SKM-1 treated with dmso at 0.1 percent for 144 hours (cell line): Measurements from ENCODE around the gene FBXL19.

ENCODE experiments used
- DNase-seq: peaks from one replicate; lab custom pipeline; 2025; ENCODE audit not compliant: unreplicated experiment; lab: John Stamatoyannopoulos, UW

The FBXL19 gene

DNA sequence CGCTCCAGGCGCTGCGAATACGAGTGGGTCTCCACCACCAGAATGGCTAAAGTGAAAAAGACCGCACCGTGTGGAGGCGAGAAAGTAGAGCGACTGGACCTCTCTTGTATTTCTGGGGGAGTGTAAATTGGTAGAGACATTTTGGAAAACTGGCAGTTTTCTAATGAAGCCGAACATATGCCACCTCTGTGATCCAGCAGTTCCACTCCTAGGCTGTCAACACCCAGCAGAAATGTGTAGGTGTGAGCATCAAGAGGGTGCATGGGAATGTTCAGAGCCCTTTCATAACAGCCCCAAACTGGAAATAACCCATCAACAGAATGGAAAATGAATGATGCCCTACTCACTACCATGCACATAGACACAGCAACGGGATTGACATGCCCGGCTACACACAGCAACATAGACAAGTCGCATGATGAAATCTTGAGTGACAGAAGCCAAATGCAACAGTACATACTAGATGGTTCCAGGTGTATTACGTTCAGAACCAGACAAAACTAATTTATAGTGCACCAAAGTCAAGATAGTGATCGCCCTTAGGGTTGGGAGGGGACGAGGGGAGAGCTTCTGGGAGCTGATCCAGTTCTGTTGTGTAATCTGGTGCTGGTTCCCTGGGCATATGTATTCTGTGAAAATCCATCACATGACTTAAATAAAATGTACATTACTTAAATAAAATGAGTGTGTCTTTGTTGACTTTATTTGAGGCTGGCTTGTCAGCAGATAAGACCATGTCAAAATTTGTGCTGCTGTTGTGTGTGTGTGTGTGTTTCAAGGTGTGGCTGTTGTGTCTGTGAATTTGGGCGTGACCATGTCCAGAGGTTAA, 28.6 kb upstream of the FBXL19 start:
- no peak for DNase-seq

DNA sequence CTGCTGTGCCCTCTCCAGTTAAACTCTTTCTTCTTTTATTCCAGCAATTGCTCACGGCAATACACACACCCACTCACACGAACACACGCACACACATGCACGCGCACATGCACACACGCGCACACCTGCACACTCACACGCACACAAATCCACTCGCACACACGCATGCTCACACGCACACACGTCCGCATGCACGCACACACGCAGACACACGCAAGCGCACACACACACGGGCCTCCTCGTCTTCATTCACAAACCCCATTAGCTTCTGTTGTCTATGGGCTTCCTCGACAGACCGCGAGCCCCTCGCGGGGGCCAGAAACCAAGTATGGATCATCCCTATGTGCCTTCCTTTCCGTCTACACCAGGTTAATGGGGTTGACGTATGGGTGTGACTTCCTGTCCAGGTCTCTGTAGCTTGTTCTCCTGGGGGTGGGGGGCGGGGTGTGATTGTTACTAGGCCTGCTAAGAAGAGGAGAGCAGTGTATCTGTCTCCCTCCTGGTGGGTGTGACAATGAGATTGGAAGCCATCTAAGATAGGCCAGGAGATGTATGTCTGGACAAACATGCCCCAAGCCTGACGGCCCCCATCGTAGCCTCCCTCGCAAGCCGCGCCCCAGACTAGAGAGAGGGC, 27.6 kb upstream of the FBXL19 start:
- DNase-seq = no peak

DNA sequence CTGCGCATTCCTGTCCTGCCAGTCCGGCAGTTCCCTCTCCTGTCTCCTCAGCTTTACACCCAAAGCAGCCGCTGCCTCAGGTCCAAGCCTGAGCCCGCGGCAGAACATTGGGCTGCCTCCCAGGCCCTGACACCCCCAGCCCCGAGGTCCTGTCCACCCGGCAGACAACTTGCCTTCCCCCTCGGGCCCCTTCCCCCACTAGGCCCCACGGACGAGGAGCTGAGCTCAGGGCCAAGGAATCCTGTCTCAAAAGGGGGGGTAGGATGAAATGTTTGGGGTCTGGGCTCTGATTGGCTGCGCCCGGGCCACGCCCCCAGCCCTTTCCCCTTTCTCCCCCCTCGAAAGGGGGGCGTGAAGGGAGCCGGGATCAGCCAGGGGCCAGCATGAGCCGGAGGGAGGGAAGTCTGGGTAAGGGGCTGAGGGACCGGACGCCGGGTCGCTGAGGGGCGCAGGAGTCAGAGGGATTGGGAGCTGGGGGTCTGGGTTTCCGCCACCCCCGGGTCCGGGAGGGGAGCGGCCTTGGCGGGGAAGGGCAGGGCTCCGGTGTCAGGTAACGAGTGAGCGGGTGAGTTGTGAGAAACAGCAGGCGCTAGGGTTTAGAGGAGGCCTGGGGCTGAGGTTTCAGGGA, 27.0 kb upstream of the FBXL19 start, which contains the start of gene CTF1:
CTF1 (plus strand) TSS at position 354 of the 628 bp plus-strand sequence; CDS start at position 384, 30 bp downstream.
- DNase-seq = no peak

DNA sequence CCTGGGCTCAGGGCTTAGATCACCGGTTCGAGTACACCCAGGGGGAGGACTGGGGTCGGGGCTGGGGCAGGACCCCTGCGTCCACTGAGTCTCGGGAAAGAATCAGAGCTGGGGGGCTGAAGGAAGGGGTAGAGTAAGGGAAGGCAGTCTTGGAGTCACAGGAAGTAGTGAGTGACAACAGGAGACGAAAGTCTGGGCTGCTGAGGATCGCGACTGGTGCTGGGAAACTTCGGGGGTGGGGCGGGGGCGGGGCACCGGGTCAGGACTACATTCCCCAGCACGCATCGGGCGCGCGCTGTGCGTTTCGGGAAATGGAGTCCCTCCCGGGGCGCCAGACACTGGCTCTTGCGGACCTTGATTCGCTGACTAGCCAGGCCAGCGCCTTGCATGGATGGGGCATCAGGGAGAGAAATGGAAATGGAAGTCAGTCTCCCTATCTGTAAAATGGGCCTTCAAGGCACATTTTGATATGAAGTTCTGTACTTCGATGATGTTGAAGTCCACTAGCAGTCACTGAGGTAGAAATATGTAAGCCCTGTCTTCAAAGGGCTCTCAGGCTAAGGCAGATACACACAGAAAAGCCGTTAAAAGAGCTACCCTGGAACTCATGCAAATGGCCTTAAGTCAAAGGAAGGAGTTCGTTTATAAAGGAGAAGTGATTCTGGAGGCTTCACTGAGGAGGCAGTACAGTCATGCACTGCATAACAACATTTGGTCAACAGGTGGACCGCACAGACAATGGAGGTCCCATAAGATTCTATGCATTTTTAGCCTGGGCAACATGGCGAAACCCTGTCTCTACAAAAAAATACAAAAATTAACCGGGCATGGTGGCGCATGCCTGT, 26.3 kb upstream of the FBXL19 start:
- peak; percentile 58 for DNase-seq

DNA sequence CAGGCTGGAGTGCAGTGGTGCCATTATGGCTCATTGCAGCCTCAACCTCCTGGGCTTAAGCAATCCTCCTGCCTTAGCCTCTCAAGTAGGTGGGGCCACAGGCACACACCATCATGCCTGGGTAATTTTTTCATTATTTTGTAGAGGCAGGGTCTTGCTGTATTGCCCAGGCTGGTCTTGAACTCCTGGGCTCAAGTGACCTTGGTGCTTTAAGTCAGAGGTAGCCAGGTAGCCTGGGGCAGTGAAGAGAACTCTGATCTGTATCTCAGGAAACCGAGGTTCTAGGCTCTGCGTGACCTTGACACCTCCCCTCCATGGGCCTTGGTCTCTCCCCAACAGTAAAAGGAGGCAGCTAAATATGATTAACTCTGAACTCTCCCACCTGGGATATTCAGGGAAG, 23.6 kb upstream of the FBXL19 start:
- DNase-seq = no peak

DNA sequence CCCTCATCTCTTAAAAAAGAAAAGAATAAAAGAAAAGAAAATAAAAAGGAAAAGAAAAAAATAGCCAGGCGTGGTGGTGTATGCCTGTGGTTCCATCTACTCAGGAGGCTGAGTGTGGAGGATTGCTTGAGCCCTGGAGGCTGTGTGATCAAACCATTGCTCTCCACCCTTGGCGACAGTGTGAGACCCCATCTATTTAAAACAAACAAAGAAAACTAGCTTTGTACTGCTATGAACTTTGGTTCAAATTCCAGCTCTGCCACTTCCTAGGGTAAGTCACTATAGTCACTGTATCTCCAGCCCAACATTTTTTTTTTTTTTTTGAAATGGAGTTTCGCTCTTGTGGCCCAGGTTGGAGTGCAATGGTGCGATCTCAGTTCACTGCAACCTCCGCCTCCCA, 22.8 kb upstream of the FBXL19 start:
- DNase-seq = no peak

DNA sequence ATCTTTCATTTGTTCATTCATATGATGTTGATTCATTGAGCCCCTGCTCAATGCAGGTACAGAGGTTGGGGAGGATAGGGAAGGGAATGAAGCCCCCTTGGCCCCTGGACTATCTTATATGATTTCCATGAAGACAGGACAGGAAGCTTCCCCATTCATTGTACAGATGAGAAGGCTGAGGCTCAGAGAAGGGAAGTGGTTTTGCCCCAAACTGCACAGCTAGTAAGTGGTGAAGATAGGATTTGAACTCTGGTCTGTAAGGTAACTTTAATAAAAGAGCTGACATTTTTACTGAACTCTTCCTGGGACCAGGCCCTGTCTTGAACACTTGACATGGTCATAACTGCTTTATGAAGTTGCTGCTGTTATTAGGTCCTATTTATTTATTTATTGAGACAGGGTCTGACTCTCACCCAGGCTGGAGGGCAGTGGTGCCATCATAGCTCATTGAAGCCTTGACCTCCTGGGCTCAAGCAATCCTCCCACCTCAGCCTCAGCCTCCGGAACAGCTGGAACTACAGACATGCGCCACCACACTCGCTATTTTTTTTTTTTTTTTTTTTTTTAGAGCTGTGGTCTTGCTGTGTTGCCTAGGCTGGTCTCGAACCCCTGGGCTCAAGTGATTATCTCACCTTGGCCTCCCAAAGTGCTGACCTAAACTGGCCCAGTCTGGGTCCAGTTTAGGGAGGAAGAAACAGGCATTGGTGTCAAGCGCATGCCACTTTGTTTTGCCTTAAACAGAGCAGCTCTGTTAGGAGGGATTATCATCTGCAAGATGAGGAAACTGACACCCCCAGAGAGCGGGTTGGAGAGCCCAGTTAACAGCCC, 22.0 kb upstream of the FBXL19 start:
- DNase-seq = no peak

DNA sequence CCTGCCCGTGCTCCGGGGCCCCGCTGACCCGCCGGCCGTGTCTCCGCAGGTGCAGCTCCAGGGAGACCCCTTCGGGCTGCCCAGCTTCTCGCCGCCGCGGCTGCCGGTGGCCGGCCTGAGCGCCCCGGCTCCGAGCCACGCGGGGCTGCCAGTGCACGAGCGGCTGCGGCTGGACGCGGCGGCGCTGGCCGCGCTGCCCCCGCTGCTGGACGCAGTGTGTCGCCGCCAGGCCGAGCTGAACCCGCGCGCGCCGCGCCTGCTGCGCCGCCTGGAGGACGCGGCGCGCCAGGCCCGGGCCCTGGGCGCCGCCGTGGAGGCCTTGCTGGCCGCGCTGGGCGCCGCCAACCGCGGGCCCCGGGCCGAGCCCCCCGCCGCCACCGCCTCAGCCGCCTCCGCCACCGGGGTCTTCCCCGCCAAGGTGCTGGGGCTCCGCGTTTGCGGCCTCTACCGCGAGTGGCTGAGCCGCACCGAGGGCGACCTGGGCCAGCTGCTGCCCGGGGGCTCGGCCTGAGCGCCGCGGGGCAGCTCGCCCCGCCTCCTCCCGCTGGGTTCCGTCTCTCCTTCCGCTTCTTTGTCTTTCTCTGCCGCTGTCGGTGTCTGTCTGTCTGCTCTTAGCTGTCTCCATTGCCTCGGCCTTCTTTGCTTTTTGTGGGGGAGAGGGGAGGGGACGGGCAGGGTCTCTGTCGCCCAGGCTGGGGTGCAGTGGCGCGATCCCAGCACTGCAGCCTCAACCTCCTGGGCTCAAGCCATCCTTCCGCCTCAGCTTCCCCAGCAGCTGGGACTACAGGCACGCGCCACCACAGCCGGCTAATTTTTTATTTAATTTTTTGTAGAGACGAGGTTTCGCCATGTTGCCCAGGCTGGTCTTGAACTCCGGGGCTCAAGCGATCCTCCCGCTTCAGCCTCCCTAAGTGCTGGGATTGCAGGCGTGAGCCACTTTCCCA, 21.1 kb upstream of the FBXL19 start:
- peak; percentile 51 for DNase-seq

DNA sequence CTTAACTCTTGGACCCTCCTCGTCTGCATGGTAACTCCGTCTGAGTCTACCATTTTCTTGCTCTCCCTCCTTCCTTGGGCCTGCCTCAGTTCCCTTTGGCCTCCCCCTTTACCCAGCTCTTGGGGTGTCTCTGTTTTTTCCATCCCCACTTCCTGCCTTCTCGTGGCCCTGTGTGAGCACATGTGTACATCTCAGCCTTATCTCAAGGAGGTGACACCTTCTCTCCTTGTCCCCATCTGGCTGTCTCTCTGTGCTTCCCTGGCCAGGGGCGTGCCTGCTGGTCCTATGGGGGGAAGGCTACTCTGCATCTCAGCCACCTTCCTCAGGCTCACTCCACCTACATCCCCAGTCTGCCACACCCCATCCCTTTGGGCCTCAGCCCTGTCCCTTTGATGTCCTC, 20.4 kb upstream of the FBXL19 start:
- DNase-seq = no peak

DNA sequence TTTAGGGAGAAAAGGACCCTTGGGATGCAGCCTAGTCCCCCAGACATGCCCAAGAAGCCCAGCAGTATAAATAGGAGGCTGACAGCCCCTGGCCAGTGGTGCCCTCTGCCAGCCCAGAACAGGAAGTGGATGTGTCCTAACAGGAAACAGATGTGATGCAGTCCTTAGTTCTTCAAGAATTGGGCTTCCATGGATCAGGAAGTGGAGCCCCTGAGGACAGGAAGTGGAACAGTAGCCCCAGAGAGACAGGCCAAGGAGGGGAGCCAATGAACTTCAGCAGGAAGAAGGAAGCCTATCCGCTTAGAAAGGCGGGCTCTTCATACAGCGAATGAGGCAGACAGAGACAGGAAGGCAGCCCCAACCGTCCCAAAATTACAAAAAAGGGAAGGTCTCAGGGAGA, 19.8 kb upstream of the FBXL19 start:
- peak; percentile 98 for DNase-seq

DNA sequence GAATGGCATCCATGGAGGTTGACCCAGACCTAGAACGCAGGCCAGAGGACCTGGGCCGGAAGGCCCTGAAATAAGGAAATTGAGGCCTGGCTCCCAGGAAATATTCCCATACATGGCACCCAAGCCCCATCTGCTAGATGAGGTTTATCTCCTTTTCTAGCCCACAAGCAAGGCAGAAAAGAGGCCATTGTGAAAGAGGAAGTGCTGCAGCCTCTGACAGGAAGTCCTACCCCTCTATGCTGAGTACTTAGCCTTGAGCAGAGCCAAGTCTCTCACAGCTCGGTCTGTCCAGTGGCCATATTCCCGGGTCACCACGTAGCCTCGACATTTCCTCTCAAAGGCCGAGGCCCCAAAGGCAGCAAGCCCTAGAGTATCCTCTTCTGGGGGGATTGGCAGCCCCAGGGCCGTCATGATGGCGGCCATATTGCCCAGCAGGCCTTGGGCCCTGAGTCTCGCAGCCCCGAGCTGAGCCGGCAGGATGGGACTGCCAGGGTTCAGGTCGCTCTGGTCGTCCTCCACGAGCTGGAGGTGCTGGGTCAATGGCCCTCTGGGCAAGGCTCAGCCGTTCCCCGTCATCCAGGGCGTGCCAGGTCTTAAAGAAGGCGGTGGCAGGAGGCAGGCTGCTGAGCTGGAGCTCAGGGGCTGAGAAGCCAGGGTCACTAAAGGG, 19.1 kb upstream of the FBXL19 start:
- DNase-seq = peak; percentile 73

DNA sequence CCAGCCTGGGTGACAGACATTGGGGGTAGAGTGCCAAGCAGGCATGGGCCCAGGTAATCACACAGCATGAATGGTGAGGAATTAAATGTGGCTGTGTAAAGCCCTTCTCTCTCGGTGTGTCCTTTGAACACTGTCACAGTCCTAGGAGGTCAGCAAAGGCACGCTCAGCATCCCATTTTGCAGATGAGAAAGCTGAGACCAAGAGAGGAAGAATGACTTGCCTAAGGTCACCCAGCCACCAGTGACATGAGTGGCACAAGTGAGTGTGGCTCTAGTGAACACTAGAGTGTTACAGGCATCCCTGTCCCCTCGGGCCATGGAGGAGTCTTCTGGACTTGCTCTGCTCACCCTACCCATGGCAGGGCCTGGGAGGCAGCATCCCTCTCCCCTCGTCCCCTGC, 16.3 kb upstream of the FBXL19 start:
- DNase-seq = no peak

DNA sequence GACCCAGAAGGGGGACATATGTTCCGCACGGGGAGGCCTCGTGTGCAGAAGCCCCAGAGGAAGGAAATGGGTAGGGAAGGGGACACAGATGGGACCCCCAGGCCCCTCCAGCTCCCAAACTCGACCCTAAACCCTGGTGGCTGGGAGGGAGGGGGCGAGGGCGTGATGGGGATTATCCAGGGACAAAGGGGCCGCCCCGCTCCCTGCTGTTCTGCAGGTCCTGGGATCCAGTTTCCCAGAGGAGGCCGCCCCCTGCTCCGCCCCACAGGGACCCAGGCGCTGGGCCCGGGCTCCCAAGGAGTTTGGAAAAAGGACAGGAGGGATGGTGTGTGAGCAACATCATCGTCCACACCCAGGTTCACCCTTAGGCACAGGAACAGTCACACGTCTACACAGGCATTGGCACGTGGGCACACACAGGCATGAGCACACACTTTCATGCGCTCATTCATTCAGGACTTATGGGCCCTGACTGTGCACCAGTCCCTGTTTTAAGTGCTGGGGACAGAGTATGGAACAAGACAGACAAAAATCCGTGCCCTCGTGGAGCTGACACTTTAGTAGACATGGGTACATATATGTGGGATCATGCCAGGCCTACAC, 12.8 kb upstream of the FBXL19 start:
- no peak for DNase-seq

DNA sequence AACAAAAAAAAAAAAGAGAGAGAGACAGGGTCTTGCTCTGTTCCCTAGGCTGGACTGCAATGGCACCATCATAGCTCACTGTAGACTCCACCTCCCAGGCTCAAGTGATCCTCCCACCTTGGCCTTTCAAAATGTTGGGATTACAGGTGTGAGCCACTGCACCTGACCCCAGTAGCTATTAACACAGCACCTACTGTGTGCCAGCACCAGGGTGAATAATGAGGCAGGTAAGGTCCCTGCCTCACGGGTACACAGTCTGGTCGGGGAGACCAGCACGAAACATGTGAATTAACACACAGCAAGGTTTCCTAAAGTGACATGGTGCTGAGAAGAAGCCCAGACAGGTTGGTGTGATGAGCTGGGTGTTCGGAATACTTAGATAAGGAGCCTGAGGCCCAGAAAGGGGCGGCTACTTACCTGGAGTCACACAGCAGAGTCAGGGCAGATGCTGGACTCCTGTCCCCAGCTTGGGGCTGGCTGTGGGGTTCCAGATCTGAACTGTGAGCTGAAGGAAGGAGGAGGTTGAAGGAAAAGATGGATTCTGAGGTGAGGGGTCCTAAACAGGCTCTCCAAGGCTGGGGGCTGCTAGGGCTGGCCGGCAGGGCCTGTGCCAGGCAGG, 10.5 kb upstream of the FBXL19 start:
- DNase-seq = no peak

DNA sequence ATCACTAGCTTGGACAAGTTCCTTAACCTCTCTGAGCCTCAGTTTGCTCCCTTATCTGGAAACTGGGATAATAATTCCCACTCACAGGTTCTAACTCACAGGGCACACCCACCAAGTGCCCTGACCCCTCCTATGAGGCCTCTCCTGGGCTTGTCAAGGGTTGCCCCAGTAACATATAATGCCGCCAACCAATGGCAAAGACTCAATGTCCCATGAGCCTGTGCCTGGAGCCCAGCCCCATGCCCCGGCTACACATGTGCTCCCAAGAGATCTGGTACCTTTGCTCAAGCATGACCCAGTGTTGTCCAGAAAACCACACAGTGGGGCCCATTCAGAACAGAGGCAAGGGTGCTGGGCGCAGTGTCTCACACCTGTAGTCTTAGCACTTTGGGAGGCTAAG, 8.5 kb upstream of the FBXL19 start:
- DNase-seq = no peak

DNA sequence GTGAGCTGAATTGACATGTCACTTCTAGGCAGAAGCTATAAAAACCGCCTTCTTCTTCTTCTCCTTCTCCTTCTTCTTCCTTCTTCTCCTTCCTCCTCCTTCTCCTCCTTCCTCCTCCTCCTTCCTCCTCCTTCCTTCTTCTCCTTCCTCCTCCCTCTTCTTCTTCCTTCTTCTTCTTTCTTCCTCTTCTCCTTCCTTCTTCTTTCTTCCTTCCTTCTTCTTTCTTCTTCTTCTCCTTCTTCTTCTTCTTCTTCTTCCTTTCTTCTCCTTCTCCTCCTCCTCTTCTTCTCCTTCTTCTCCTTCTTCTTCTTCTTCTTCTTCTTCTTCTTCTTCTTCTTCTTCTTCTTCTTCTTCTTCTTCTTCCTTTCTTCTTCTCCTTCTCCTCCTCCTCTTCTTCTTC, 4.8 kb upstream of the FBXL19 start:
- no peak for DNase-seq

DNA sequence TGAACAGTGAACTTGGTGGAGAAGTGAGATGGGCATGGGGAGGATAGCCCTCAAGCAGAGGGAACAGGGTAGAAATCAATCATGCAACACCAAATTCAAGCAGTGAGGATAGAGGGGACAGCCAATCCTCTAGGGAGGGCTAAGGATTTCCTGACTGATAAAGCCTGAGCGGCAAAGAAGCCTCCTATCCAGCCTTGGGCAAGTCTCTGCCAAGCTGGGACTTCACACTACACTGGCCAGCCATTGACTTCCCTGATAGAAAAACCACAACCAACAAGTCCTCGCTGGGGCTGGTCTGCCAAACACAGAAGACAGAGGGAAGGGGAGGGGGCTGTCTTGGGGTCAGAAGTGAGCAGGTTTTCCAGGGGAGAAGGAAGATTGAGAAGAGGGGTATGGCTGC, 2.5 kb upstream of the FBXL19 start:
- no peak for DNase-seq

DNA sequence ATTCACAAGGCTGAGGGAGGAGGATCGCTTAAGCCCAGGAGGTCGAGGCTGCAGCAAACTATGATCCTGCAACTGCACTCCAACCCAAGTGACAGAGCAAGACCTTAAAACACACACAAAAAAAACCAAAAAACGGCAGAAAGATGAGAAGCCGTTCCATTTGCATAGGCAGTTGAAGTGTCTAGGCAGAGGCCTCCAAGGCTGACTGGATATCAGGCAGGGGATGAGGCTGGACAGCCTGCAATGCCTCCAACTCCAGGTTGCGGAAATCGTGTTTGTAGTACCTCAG, 2.0 kb upstream of the FBXL19 start:
- DNase-seq = no peak
